ENCODE results near the gene CCDC3.

DNA sequence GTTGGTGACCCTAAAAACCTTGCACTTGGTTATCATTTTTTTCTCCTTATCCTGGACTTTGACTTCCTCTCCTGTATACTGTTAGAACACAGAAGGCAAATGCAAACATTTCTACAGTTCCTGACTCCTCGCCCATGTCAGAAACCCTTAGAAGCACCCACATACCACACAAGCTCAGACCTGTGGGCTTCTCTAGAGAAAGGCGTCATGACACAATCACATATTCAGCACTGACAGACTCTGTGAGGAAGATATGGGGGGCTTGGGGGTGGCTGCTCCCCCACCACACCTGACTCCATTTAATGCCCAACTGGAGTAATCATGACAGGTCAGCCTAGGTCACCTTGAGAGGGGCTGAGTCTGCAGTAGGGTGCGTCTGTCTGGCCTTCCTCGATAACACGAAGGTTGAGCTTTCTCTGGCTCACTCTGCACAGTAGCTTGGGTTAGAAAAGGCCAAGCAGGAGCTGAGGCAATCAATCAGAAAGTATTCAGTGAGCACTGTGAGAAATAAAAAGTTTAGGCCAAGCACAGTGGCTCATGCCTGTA lies 50.9 kb downstream of the CCDC3 start:
- TF ChIP-seq CTCF (IDR thresholded peaks at IDR 0.05) (no peak), POLR2A (IDR thresholded peaks at IDR 0.05) (no peak), EP300 (IDR thresholded peaks at IDR 0.05) (no peak)

Measured in sigmoid colon (tissue), 4 donors.